Activated naive CD8-positive, alpha-beta T cell treated with anti-CD3 and anti-CD28 coated beads, Interleukin-2, amount 50 U/mL, for 16 hours (primary cell): ENCODE results near the gene DDX10.
"Not testable (repeated sequence)": the region's sequence is repeated elsewhere in the genome, so short reads cannot be mapped to it uniquely, and the experiment has no call there.

Experiments
- DNase-seq: peaks from one replicate; pipeline ENCODE4 v3.0.0-alpha.2; 2020; ENCODE audit warnings: low read depth, low spot score

Gene DDX10

DNA sequence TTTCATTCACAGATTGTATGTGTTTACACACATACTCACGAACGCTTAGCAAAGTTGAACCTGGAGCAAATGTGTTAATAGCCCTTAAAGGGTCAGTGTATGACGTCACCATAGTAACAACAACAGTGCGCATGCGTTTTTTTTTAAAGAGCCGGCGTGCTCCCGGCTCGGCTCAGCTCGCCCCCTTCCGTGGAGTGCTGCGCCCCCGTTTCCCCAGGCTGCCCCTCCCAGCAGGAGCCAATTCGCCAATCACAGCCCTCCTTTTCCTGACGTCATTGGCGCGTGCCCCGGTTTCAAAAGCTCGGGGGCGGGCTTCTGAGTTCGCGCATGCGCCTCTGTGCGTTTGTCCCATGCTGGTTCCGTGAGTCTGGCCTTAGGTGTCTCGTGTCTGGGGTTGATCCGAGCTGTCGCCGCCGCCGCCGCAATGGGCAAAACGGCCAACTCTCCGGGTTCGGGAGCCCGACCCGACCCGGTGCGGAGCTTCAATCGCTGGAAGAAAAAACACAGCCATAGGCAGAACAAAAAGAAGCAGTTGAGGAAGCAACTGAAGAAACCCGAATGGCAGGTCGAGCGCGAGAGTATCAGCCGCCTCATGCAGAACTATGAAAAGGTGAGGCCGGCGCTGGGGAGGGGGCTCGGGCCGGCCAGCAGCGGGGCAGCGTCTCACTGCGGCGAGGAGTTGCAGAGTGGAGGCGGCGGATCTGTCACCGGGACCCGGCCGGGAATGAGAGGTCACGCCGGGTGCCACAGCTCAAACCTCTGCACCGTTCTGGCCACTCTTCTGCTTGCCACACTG is at the start of gene DDX10:
Gene DDX10 (plus strand): TSS at position 340 of the 796 bp plus-strand sequence. CDS start 85 bp downstream, at position 425.
- DNase-seq: peak; percentile 95

- no peak for DNase-seq
These were observed 48.3 kb upstream of the DDX10 start for GRCh38 chr11:108616549-108616948.

DNA sequence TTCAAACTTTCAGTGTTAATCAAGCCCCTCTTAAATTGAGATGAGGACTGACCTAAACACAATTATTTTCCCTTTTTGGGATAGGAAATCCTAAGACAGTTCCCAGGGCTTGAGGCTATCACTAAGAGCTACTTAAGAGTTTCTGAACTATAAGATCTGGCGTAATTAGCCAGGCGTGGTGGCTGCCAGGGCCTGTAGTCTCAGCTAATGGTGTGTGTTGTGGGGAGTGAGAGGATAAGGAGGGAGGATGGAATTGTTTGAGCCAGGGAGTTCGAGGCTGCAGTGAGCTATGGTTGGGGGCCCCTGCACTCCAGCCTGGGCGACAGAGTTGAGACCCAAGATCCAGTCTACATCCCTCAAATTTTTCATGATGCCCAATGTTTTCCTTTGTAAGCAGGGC is 47.8 kb upstream of the DDX10 start:
- DNase-seq: no peak

DNA sequence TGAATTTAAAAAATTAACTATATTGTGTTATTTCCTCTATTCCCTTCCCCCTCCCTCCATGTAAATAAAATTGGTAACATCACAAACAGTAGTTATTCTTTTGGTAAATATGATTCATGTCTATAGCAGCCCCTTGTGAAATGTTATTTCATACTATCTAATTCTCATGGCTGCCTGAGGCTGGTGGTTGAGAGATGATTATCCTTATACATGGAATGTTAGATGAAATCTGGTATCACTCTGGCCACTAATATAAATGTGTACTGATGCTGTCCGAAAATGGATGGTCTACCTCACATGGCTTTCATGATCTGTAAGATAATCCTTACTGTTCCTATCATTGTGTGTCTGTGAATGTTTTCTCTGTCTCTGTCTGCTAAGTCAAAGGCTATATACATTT is 46.3 kb upstream of the DDX10 start:
- DNase-seq: no peak

DNA sequence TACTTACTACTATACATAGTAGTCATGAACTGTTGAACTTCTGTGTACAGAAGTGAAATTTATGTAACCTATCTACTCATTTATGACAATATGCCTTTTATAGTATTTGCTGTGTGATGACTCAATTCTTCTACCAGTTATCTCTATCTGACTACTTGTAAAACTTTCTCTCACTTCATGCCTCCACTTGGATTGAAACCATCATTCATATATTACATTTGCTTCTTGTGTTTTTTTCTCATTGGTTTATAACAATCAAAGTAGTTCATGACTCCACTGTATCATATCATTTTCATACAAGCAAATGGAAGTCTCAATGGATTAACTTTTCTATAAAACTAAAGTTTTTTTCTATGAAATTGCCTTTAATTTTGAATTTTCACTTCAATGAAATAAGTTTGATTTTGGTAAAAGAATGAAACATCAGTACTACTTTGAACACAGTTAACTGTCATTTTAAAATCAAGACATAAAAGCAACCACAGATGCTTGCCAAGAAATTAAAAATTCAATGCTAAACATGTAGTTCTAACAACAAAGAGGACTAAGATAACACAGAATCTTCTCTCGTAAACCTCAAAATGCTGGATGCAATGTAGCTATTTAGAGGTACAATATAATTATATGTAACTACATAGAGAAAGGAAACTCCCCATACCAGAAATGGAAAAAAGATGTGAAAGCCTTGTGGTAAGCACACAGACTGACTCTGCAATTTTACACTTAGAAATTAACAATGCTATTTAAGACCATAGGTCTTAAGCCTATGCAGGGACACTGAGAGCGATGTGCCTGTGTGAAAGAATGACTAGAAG is 43.7 kb upstream of the DDX10 start:
- no peak for DNase-seq

DNA sequence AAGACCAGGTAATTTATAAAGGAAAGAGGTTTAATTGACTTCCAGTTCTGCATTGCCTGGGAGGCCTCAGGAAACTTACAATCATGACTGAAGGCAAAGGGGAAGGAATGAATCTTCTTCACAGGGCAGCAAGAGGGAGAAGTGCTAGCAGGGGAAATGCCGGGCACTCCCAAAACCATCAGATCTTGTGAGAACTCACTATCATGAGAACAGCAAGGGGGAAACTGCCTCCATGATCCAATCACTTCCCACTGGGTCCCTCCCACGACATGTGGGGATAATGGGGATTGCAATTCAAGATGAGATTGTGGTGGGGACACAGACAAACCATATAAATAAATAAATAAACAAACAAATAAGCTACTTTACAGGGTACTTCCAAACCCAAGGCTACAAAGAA is 42.5 kb upstream of the DDX10 start:
- DNase-seq: no peak

- DNase-seq: no peak
These were observed 40.5 kb upstream of the DDX10 start for GRCh38 chr11:108624196-108624925.

- no peak for DNase-seq
These were observed 36.5 kb upstream of the DDX10 start for GRCh38 chr11:108628326-108628725.

GRCh38 chr11:108628812-108629211 is 36.1 kb upstream of the DDX10 start:
- DNase-seq: no peak

GRCh38 chr11:108629274-108629673 is 35.6 kb upstream of the DDX10 start:
- no peak for DNase-seq

DNA sequence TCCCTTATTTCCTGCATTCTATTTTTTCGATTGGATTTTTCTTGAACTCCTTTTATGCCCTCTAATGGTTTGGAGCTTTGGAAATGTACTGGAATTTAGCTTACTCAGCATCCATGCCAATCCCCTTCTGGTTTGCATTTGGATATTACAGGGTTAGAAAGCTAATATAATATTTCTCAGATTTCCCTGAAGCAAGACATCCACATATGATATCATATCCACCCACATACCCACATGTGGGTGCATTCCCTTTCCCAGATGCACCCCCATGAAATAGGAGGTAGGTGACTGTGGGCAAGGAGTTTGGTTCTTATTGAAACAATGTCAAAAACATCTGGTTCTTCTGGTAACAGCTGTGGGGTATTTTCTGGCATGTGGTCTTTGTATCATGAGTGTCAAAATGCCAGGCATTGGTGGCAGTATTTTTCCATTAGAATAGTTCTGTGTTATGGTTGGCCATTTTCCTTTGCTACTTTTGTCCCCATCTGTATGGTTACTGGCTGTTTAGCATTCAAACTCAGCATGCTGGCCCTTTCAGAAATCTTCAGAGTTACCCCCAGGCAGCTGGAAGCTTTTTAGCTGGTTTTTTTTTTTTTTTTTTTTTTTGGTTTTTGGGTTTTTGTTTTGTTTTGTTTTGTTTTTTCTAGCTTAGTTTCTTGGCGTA is 32.7 kb upstream of the DDX10 start:
- no peak for DNase-seq

- no peak for DNase-seq
These were observed 29.8 kb upstream of the DDX10 start for GRCh38 chr11:108635106-108635505.

DNA sequence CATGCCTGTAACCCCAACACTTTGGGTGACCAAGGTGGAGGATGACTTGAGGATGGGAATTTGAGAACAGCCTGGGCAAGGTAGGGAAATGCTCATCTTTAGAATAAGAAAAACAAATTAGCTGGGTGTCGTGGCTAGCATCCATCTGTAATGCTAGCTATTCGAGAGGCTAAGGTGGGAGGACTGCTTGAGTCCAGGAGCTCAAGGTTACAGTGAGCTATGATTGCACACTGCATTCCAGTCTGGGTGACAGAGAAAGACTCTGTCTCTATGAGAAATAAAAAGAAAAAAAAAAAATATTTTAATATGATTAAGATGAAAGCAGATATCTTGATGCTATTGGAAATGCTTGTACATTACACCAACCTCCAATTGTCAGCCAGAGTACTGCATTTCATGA is 28.6 kb upstream of the DDX10 start:
- no peak for DNase-seq

- DNase-seq: no peak
These were observed 25.7 kb upstream of the DDX10 start for GRCh38 chr11:108639146-108639545.

GRCh38 chr11:108641752-108642151 is 23.1 kb upstream of the DDX10 start:
- not testable (repeated sequence) for DNase-seq

GRCh38 chr11:108643974-108644373 is 20.9 kb upstream of the DDX10 start:
- no peak for DNase-seq

GRCh38 chr11:108645970-108646369 is 18.9 kb upstream of the DDX10 start:
- no peak for DNase-seq

- no peak for DNase-seq
These were observed 17.5 kb upstream of the DDX10 start for GRCh38 chr11:108647387-108647700.

DNA sequence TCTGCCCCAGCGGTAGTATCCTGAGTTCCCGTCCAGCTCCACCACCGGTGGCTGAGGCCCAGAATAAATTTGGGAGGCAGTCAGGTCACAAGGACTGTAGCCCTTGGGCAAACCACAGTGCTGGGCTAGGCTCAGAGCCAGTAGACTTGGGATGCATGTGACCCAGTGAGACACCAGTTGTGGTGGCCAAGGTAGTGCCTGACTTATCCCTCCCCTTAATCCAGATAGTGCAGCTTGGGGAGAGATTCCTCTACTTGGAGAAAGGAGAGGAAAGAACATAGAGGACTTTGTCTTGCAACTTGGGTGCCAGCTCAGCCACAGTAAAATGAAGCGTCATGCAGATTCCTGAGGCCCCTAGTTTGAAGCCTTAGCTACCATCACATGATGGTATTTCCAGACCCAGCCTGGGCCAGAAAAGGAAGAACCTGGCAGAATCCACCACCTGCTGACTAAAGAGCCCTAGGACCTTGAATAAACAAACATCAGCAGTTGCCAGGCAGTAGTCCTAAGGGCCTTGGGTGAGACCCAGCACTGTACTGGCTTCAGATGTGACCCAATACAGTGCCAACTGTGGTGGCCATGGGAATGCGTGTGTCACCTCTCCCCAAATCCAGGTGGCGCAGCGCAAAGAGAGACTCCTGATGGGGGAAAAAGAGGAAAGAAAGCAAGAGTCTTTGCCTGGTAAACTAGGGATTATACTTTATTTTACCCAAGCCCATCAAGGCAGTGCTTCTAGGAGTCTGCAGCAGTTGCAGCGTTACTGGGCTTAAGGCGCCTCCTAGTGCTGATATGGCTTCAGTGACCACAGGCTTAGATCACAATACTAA is 17.0 kb upstream of the DDX10 start:
- DNase-seq: peak; percentile 9

DNA sequence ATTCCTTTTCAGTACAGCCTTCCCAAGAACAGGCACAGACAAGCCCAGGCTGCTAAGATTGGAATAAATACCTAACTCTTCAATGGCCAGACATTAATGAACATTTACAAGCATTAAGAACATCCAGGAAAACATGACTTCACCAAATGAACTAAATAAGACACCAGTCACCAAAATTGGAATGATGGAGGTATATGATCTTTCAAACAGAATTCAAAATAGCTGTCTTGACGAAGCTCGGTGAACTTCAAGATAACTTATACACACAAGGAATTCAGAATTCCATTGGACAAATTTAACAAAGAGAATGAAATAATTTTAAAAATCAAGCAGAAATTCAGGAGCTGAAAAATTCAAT is 16.4 kb upstream of the DDX10 start:
- DNase-seq: no peak

GRCh38 chr11:108654100-108654499 is 10.8 kb upstream of the DDX10 start:
- not testable (repeated sequence) for DNase-seq
